H9 (cell line): ENCODE data around the gene MICAL2. TPM values are rescaled to one million over a fixed set of nuclear protein-coding genes. Genes with fewer than 3 reads are reported as not detected.

Experiments used
- DNase-seq: peaks from one replicate; pipeline ENCODE4 v3.0.0-alpha.2; 2017
- H2AFZ ChIP-seq: one replicate; pipeline ENCODE4 v1.6.1; 2013; ENCODE audit warnings: mild to moderate bottlenecking, low read length, control low read depth, moderate library complexity
- H2AK5ac ChIP-seq: 2 replicates; pipeline ENCODE4 v1.6.1; 2013; ENCODE audit warnings: low read length, control low read depth, mixed read lengths; ENCODE audit not compliant: insufficient read length
- H2BK120ac ChIP-seq: one replicate; pipeline ENCODE4 v1.6.1; 2013; ENCODE audit warnings: low read depth, mild to moderate bottlenecking, low read length, control low read depth, inconsistent platforms; ENCODE audit not compliant: poor library complexity, severe bottlenecking
- H2BK12ac ChIP-seq: 2 replicates; pipeline ENCODE4 v1.6.1; 2013; ENCODE audit warnings: low read length, control low read depth, mixed read lengths, low read depth; ENCODE audit not compliant: insufficient read length
- H2BK15ac ChIP-seq: 2 replicates; pipeline ENCODE4 v1.6.1; 2013; ENCODE audit warnings: low read depth, low read length, control low read depth
- H2BK20ac ChIP-seq: one replicate; pipeline ENCODE4 v1.6.1; 2013; ENCODE audit warnings: low read depth, mild to moderate bottlenecking, low read length, control low read depth, inconsistent platforms; ENCODE audit not compliant: poor library complexity, severe bottlenecking
- H2BK5ac ChIP-seq: 2 replicates; pipeline ENCODE4 v1.6.1; 2013; ENCODE audit warnings: low read length, control low read depth, mixed read lengths; ENCODE audit not compliant: insufficient read length
- H3K14ac ChIP-seq: 2 replicates; pipeline ENCODE4 v1.6.1; 2013; ENCODE audit warnings: low read length, control low read depth; ENCODE audit not compliant: insufficient read depth
- H3K18ac ChIP-seq: 2 replicates; pipeline ENCODE4 v1.6.1; 2013; ENCODE audit warnings: low read depth, mild to moderate bottlenecking, mixed read lengths, low read length, control low read depth; ENCODE audit not compliant: insufficient read length
- H3K23ac ChIP-seq: 2 replicates; pipeline ENCODE4 v1.6.1; 2013; ENCODE audit warnings: low read length, control low read depth, mixed read lengths, low read depth; ENCODE audit not compliant: insufficient read length
- H3K23me2 ChIP-seq: 2 replicates; pipeline ENCODE4 v1.6.1; 2013; ENCODE audit warnings: low read depth, mild to moderate bottlenecking, mixed read lengths, low read length, control low read depth; ENCODE audit not compliant: insufficient read length, poor library complexity, severe bottlenecking
- H3K27ac ChIP-seq: 2 replicates; pipeline ENCODE4 v1.5.1; 2013; ENCODE audit warnings: low read length, control low read depth, mixed read lengths, low read depth; ENCODE audit not compliant: insufficient read length
- H3K27me3 ChIP-seq: 2 replicates; pipeline ENCODE4 v1.6.1; 2013; ENCODE audit warnings: low read length, control low read depth, inconsistent platforms; ENCODE audit not compliant: insufficient read depth
- H3K4ac ChIP-seq: 2 replicates; pipeline ENCODE4 v1.6.1; 2013; ENCODE audit warnings: low read depth, mild to moderate bottlenecking, control low read depth, inconsistent platforms, low read length, moderate library complexity
- H3K4me1 ChIP-seq: 2 replicates; pipeline ENCODE4 v1.6.1; 2013; ENCODE audit warnings: low read length, control low read depth, inconsistent platforms; ENCODE audit not compliant: insufficient read depth
- H3K4me2 ChIP-seq: 2 replicates; pipeline ENCODE4 v1.6.1; 2013; ENCODE audit warnings: low read length, control low read depth, mixed read lengths; ENCODE audit not compliant: insufficient read length, insufficient read depth
- H3K56ac ChIP-seq: 2 replicates; pipeline ENCODE4 v1.6.1; 2013; ENCODE audit warnings: low read depth, mild to moderate bottlenecking, mixed read lengths, low read length, control low read depth; ENCODE audit not compliant: insufficient read length
- H3K79me1 ChIP-seq: 2 replicates; pipeline ENCODE4 v1.6.1; 2013; ENCODE audit warnings: low read depth, mild to moderate bottlenecking, moderate library complexity, low read length, control low read depth, inconsistent platforms; ENCODE audit not compliant: insufficient read depth, poor library complexity, severe bottlenecking
- H3K79me2 ChIP-seq: 2 replicates; pipeline ENCODE4 v1.6.1; 2013; ENCODE audit warnings: low read length, control low read depth, inconsistent platforms; ENCODE audit not compliant: insufficient read depth
- H3K9ac ChIP-seq: 2 replicates; pipeline ENCODE4 v1.6.1; 2013; ENCODE audit warnings: low read length, control low read depth, mixed read lengths; ENCODE audit not compliant: insufficient read length; ENCODE audit errors: extremely low read depth
- H3K9me3 ChIP-seq: one replicate; pipeline ENCODE4 v1.6.1; 2013; ENCODE audit warnings: low read depth, low read length, inconsistent platforms; ENCODE audit not compliant: control insufficient read depth
- H3T11ph ChIP-seq: one replicate; pipeline ENCODE4 v1.6.1; 2013; ENCODE audit warnings: mild to moderate bottlenecking, low read length, control low read depth, inconsistent platforms
- H4K20me1 ChIP-seq: one replicate; pipeline ENCODE4 v1.6.1; 2013; ENCODE audit not compliant: control insufficient read depth, insufficient read length, insufficient read depth
- H4K5ac ChIP-seq: 2 replicates; pipeline ENCODE4 v1.6.1; 2013; ENCODE audit warnings: low read depth, mild to moderate bottlenecking, mixed read lengths, low read length, control low read depth; ENCODE audit not compliant: insufficient read length
- H4K8ac ChIP-seq: replicated peaks from 2 replicates; pipeline ENCODE4 v1.6.1; 2013; ENCODE audit warnings: low read length, control low read depth, mixed read lengths, low read depth; ENCODE audit not compliant: insufficient read length
- H4K91ac ChIP-seq: 2 replicates; pipeline ENCODE4 v1.6.1; 2013; ENCODE audit warnings: low read depth, mild to moderate bottlenecking, moderate library complexity, mixed read lengths, low read length, control low read depth; ENCODE audit not compliant: insufficient read length
- H3K27ac Mint-ChIP-seq, 3 experiments: 2 replicates in 2 of 3; 3 replicates in 1 of 3; pipeline ENCODE4 v1.8.0; 2020 to 2021; ENCODE audit warnings: mixed read lengths in 3 of 3, mild to moderate bottlenecking in 1 of 3, moderate library complexity in 1 of 3
- H3K27me3 Mint-ChIP-seq: 2 replicates; pipeline ENCODE4 v1.8.0; 2021; ENCODE audit warnings: low read depth, mild to moderate bottlenecking, moderate library complexity, mixed read lengths
- H3K36me3 Mint-ChIP-seq, 3 experiments: 2 replicates in 2 of 3; 3 replicates in 1 of 3; pipeline ENCODE4 v1.8.0; 2020 to 2021; ENCODE audit warnings: low read depth in 3 of 3, mixed read lengths in 3 of 3; ENCODE audit not compliant: insufficient read depth in 1 of 3
- H3K4me1 Mint-ChIP-seq, 2 experiments: 2 replicates each; pipeline ENCODE4 v1.8.0; 2020; ENCODE audit warnings: mixed read lengths in 2 of 2
- H3K4me3 Mint-ChIP-seq, 2 experiments: 2 replicates in 1 of 2; 3 replicates in 1 of 2; pipeline ENCODE4 v1.8.0; 2020 to 2021; ENCODE audit warnings: mild to moderate bottlenecking in 2 of 2, mixed read lengths in 2 of 2, moderate library complexity in 1 of 2
- H3K9me3 Mint-ChIP-seq, 2 experiments: 2 replicates in 1 of 2; 3 replicates in 1 of 2; pipeline ENCODE4 v1.8.0; 2020; ENCODE audit warnings: mild to moderate bottlenecking in 2 of 2, mixed read lengths in 2 of 2, moderate library complexity in 1 of 2
- WGBS: extraction: QIAGEN DNeasy Blood & Tissue Kit; methylation state at CpG from one replicate; pipeline ENCODE4 v1.1.7; 2013; ENCODE audit warnings: missing lambda C conversion rate, low lambda C conversion rate, mixed read lengths; ENCODE audit not compliant: insufficient read length; ENCODE audit errors: extremely low coverage; 5-methylcytosine and 5-hydroxymethylcytosine counted together
- total RNA-seq: library from RNA; stranded (reverse); gene quantifications from 2 replicates; pipeline ENCODE4 v1.2.1, GENCODE V29; 2021
- TF ChIP-seq, protein P1 (sequence below): fragments of 200-600 bp; sonication (generic); conservative IDR thresholded peaks from 3 replicates; pipeline ENCODE4 v1.8.0; 2021; ENCODE audit warnings: antibody characterized with exemption, mild to moderate bottlenecking

The MICAL2 gene
- total RNA-seq, 1 experiment from 2014 or later: 4.7 TPM

- Histone ChIP-seq H3K23me2 (no peaks in the 10 kb centered on the region), H3K79me2 (no peaks in the 10 kb centered on the region), H3K79me1 (no peaks in the 10 kb centered on the region), H4K20me1 (no peaks in the 10 kb centered on the region), H4K91ac (no peak overlapping the region), H3K27me3 (no peaks in the 10 kb centered on the region; the same call in 1 of the 2 replicates), H3K56ac (no peak overlapping the region), H3K18ac (no peak overlapping the region), H2AK5ac (no peak overlapping the region), H2AFZ (no peak overlapping the region), H3K4me1 (peaks cover 4% of the 10 kb centered on the region; the same call in 1 of the 2 replicates), H3K23ac (no peak overlapping the region), H4K5ac (no peak overlapping the region), H3K4ac (no peak overlapping the region), H3K27ac (no peak overlapping the region), H3K14ac (no peak overlapping the region), H4K8ac (no peak overlapping the region), H2BK5ac (no peak overlapping the region), H2BK120ac (no peak overlapping the region), H2BK12ac (no peak overlapping the region), H2BK15ac (no peak overlapping the region), H3T11ph (no peak overlapping the region), H2BK20ac (no peak overlapping the region), H3K9ac (no peak overlapping the region), H3K9me3 (no peaks in the 10 kb centered on the region), H3K4me2 (no peak overlapping the region)
- no peaks in the 10 kb centered on the region for H3K36me3 Mint-ChIP-seq
- peaks cover 4 to 6% of the 10 kb centered on the region in 2 experiments for H3K4me1 Mint-ChIP-seq
- peaks cover 23% of the 10 kb centered on the region for H3K27me3 Mint-ChIP-seq
- H3K9me3 Mint-ChIP-seq: no peaks in the 10 kb centered on the region
- H3K27ac Mint-ChIP-seq: no peak overlapping the region
- no peak for DNase-seq
- WGBS: no CpG with 5 or more reads among the region's 4 CpGs
- TF ChIP-seq, protein P1, sequence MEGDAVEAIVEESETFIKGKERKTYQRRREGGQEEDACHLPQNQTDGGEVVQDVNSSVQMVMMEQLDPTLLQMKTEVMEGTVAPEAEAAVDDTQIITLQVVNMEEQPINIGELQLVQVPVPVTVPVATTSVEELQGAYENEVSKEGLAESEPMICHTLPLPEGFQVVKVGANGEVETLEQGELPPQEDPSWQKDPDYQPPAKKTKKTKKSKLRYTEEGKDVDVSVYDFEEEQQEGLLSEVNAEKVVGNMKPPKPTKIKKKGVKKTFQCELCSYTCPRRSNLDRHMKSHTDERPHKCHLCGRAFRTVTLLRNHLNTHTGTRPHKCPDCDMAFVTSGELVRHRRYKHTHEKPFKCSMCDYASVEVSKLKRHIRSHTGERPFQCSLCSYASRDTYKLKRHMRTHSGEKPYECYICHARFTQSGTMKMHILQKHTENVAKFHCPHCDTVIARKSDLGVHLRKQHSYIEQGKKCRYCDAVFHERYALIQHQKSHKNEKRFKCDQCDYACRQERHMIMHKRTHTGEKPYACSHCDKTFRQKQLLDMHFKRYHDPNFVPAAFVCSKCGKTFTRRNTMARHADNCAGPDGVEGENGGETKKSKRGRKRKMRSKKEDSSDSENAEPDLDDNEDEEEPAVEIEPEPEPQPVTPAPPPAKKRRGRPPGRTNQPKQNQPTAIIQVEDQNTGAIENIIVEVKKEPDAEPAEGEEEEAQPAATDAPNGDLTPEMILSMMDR: no peak
- H3K4me3 Mint-ChIP-seq: no peak overlapping the region
These were observed 15.3 kb downstream of the MICAL2 start for GRCh38 chr11:12125609-12126149.
